GM12872 (cell line): Measurements from ENCODE around the gene PPIL3.

ENCODE experiments used
- TF ChIP-seq, protein P1 (sequence below): IDR thresholded peaks from 3 replicates; pipeline ENCODE4 v1.5.1; 2011; ENCODE audit warnings: low read depth, mild to moderate bottlenecking, low read length, moderate library complexity; ENCODE audit not compliant: insufficient read depth

PPIL3 gene

DNA sequence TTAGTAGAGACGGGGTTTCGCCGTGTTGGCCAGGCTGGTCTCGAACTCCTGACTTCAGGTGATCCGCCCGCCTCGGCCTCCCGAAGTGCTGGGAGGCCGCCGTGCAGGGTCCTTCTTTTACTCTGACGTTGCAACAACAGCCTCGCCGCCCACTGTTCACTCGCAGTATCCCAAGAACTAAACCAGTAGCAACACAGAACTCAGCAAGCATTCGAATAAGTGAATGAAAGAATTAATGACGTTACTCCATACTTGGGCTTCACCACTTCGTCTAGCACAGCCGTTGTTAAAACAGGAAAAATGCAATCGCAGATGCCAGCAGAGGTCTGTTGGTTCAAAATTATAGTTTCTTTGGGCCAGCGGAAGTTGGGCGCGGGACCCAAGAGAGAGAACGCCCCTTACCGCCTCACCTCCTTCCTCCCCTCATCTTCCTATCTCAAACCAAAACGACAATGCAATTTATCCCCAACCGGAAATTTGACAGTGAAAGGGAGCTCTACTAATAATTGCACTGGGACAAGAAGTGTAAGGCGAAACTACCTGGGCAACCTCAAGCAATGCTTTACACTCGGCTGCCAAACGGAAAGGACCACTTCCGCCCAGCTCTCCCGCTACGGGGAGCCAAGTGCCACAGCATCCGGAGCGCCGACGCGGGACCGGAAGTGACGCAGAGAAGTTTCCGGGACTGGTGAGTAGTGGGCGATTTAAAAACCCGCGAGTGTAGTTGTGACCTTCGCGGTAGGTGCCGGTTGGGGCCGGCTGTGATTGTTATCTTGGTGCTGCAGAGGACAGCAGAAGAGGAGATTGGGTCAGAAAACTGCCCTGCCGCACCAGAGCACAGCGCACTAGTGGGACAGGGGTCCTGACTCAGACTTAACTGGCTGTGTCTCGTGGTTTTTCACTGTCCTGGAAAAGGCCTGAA is at the start of gene PPIL3, which contains the start of gene NIF3L1:
TSS of gene PPIL3 (minus strand) at position 374 of the 922 bp plus-strand sequence. CDS start 1,462 bp downstream, outside the sequence.
TSS of gene NIF3L1 (plus strand) at position 668 of the 922 bp plus-strand sequence. CDS start 2,573 bp downstream, outside the sequence.
- TF ChIP-seq, protein P1, sequence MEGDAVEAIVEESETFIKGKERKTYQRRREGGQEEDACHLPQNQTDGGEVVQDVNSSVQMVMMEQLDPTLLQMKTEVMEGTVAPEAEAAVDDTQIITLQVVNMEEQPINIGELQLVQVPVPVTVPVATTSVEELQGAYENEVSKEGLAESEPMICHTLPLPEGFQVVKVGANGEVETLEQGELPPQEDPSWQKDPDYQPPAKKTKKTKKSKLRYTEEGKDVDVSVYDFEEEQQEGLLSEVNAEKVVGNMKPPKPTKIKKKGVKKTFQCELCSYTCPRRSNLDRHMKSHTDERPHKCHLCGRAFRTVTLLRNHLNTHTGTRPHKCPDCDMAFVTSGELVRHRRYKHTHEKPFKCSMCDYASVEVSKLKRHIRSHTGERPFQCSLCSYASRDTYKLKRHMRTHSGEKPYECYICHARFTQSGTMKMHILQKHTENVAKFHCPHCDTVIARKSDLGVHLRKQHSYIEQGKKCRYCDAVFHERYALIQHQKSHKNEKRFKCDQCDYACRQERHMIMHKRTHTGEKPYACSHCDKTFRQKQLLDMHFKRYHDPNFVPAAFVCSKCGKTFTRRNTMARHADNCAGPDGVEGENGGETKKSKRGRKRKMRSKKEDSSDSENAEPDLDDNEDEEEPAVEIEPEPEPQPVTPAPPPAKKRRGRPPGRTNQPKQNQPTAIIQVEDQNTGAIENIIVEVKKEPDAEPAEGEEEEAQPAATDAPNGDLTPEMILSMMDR, result no peak

DNA sequence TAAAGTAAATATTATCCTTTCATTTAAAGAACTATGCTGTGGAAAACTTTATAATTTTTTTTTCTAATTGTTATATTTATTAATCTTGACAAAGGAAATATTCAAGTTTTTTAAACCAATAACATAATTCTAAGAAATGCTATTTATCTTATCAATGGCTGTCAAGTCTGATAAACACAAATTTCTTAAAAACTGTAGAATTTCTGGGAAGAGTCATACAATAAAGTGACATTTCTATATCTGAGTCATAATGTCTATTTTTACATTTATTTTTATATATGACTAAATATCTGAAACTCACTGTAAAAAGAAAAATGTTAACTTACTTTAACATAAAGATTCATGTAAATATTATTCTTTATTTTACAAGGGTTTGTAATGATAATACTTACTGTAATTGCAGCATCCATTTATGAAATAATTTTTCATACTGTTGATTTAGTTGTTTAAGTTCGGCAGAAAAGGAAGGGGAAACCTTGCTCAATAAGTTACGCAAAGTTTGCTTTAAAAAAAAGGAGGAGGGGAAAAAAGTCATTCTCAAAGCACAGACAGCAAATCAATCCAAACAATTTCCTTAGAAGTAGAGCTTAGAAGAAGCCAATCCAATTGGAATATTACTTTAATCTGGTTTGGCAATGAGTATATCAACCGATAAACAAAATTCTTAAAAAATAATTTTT is 42.2 kb upstream of the PPIL3 start:
- TF ChIP-seq, protein P1, result no peak

DNA sequence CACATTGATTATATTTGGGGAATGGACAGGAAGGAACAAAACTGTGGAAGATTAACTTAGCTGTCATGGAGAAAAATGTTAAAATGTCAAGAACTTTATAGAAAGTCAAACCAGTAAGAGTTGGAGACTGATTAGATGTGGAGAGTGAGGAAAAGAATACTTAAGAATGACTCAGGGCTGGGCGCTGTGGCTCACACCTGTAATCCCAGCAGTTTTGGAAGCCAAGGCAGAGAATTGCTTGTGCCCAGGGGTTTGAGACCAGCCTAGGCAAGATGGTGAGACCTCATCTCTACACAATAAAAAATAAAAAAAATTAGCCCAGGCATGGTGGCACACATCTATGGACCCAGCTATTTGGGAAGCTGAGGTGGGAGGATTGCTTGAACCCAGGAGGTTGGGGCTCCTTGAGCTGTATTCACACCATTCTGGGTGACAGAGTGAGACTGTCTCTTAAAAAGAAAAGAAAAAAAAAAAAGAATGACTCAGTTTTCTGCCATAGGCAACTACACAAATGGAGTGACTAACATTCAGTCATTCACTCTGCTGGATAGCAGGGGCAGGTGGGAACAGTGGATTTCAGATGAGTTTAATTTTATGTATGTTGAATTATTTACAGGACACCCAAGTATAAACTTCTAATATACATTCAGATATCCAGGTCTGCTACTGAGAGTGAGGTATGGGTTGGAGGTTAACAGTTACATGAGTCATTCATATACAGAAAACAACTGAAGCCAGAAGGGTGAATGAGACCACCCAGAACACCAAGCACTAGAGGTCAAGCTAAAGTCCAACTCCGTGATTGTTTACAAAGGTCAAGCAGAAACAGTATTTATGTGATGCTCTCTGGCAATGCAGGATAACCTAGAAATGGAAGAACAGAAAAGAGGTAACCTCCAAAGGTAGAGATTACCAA is 40.7 kb upstream of the PPIL3 start:
- TF ChIP-seq, protein P1, result no peak

DNA sequence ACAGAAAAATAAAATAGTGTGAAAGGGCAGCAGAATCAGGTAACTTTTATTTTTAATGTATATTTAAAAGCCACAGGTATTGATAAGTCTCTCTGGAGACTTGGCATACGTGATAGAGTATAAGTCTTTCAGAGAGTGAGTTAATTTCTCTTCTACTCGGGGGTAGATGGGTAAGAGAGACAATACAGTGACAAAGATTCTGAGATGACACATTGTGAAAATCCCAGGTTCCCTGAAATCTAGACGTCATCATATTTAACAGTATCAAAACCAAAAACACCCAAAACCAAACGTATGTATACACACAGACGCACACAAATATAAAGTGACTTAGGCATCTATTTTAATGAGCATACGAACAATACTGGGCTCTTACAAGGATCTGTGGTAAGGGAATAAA is 33.6 kb upstream of the PPIL3 start:
- TF ChIP-seq, protein P1, result no peak

DNA sequence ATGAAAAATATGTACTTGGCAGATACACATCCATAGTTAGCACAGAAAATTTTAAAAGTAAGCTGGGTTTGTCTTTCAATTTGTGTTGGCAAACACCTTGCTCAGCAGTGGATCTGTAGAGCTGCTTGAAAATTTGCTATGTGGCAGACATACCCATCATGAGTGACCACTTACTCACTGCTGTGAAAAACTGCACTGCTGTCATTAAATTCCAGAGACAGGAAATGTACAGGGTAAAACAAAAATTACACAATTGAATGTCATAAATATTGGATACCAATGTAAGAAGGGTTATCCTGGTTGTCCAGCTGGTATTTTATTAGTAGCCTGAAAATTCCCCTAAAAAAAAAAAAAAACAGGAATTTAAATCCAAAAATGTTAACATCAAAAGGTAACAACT is 24.8 kb upstream of the PPIL3 start:
- TF ChIP-seq, protein P1, result no peak

DNA sequence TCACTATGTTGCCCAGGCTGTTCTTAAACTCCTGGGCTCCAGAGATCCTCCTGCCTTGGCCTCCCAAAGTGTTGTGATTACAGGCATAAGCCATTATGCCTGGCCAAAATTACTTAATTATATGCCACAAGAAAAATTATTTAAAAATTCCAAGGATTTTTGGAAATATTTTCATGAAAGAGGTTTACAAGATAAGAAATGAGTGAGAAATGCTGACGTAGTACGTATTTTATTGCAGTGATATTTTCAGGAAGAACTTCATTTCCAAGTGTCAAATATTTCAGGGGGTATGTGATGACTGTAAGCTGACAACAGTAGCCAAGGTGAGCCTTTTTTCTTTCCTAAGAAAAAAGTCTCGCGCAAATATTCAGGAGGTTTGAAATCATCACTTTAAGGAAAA is 21.1 kb upstream of the PPIL3 start:
- TF ChIP-seq, protein P1, result no peak
